ENCODE measurements around the gene CA4.

DNA sequence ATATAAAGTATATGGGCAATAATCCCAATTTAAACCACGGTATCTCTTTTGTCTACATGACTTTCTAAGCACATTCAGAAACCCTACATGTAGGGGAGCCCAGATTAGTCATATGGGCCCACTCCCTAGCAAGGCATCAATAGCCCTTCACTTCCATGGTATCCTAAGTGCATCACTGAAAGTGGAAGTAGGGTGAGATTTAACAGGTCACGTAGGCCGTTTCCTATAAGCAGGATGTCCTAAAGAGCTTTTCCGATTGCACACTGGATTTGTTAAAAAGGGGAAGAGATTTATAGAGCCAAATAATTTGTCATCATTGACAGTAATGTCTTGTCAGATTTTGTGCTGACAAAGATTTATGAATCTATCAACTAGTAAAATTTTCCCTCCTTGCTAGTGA lies 39.0 kb downstream of the CA4 start:
- TF ChIP-seq, protein P1, sequence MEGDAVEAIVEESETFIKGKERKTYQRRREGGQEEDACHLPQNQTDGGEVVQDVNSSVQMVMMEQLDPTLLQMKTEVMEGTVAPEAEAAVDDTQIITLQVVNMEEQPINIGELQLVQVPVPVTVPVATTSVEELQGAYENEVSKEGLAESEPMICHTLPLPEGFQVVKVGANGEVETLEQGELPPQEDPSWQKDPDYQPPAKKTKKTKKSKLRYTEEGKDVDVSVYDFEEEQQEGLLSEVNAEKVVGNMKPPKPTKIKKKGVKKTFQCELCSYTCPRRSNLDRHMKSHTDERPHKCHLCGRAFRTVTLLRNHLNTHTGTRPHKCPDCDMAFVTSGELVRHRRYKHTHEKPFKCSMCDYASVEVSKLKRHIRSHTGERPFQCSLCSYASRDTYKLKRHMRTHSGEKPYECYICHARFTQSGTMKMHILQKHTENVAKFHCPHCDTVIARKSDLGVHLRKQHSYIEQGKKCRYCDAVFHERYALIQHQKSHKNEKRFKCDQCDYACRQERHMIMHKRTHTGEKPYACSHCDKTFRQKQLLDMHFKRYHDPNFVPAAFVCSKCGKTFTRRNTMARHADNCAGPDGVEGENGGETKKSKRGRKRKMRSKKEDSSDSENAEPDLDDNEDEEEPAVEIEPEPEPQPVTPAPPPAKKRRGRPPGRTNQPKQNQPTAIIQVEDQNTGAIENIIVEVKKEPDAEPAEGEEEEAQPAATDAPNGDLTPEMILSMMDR (IDR thresholded peaks at IDR 0.05; ENCODE audit: borderline replicate concordance, extremely low read depth, low read length, poor library complexity, severe bottlenecking) = no peak
- TF ChIP-seq EZH2 (IDR thresholded peaks at IDR 0.05; ENCODE audit: borderline replicate concordance, low read depth, low read length, severe bottlenecking) = no peak

Measured in DND-41 (cell line).